HG02870 (cell line): ENCODE results near the gene GDF7.

Experiments used
- ATAC-seq: cut with Tn5 transposase; IDR thresholded peaks from one replicate; pipeline ENCODE4 v1.9.1; 2021; ENCODE audit warnings: mild to moderate bottlenecking, moderate library complexity; ENCODE audit not compliant: unreplicated experiment

The GDF7 gene

DNA sequence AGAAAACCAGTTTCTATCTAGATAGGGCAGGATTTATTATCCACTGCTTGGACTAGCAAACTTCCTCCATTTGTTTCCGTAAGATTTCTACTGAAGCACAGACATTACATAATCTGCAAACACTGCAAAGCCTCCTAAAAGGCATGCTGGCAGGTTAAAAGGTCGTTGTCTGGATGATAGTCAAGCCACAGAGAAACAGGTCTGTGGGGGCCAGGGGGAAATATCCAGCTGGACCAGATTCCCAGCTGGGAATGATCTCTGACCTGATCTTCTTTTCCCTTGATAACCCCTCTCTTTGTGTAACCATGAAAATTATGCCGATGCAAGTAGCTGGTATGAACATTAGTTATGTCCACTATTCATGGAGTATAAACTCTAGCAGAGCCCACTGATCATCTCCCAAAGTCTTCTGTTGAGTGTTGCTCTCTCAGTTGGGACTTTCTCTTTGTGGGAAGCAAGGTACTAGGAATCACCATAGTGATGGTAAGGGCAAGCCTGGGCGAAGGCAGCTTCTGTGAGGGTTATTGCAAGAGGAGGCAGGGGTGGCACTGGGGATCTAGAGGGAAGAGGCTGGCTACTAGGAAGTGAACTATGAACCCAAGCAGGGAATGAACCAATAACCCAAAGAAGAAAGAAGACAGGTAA is 61.3 kb downstream of the GDF7 start:
- no peak for ATAC-seq
